GM21526 (cell line): ENCODE data around the gene ELF2.
A peak's percentile ranks its signal among the peaks of the same experiment; 100 is the strongest.
"Not testable (repeated sequence)": the region's sequence is repeated elsewhere in the genome, so short reads cannot be mapped to it uniquely, and the experiment has no call there.

ENCODE experiments used
- ATAC-seq: cut with Tn5 transposase; IDR thresholded peaks from one replicate; pipeline ENCODE4 v1.9.1; 2021; ENCODE audit warnings: moderate library complexity; ENCODE audit not compliant: unreplicated experiment, low FRiP score

ELF2 gene

GRCh38 chr4:139025841-139026240 is 151.2 kb downstream of the ELF2 start:
- ATAC-seq, result no peak

GRCh38 chr4:139024686-139025085 is 152.3 kb downstream of the ELF2 start:
- ATAC-seq, result no peak

GRCh38 chr4:139022835-139023234 is 154.2 kb downstream of the ELF2 start:
- ATAC-seq, result no peak

- not testable (repeated sequence) for ATAC-seq
These were observed 155.9 kb downstream of the ELF2 start for GRCh38 chr4:139021071-139021470.

GRCh38 chr4:139020384-139020783 is 156.6 kb downstream of the ELF2 start:
- no peak for ATAC-seq

- ATAC-seq, result no peak
These were observed 157.9 kb downstream of the ELF2 start for GRCh38 chr4:139018971-139019758.

GRCh38 chr4:139018501-139018900 is 158.5 kb downstream of the ELF2 start:
- ATAC-seq, result no peak

- ATAC-seq, result no peak
These were observed 159.2 kb downstream of the ELF2 start for GRCh38 chr4:139017861-139018260.

- peak; percentile 37 for ATAC-seq
These were observed 161.0 kb downstream of the ELF2 start for GRCh38 chr4:139015948-139016471.

GRCh38 chr4:139015269-139015947 is 161.6 kb downstream of the ELF2 start, which contains the start of gene NOCT:
Gene NOCT (plus strand): TSS chr4:139015781. CDS start chr4:139015982, 201 bp downstream.
- peak; percentile 97 for ATAC-seq

GRCh38 chr4:139014371-139015268 is 162.4 kb downstream of the ELF2 start:
- peak; percentile 2 for ATAC-seq

GRCh38 chr4:139011225-139011950 is 165.6 kb downstream of the ELF2 start:
- no peak for ATAC-seq

- ATAC-seq, result no peak
These were observed 167.3 kb downstream of the ELF2 start for GRCh38 chr4:139009702-139010101.

GRCh38 chr4:139008278-139008677 is 168.7 kb downstream of the ELF2 start:
- not testable (repeated sequence) for ATAC-seq

- ATAC-seq, result no peak
These were observed 169.4 kb downstream of the ELF2 start for GRCh38 chr4:139007640-139008039.
